CD4-positive, alpha-beta T cell treated with Interferon gamma for 1 hour (primary cell): ENCODE results near the gene PRKX.
A peak's percentile ranks its signal among the peaks of the same experiment; 100 is the strongest.
"Not testable (repeated sequence)": the region's sequence is repeated elsewhere in the genome, so short reads cannot be mapped to it uniquely, and the experiment has no call there.

Experiments used
- DNase-seq: peaks from one replicate; pipeline ENCODE4 v3.0.0-alpha.2; 2020

Gene PRKX

DNA sequence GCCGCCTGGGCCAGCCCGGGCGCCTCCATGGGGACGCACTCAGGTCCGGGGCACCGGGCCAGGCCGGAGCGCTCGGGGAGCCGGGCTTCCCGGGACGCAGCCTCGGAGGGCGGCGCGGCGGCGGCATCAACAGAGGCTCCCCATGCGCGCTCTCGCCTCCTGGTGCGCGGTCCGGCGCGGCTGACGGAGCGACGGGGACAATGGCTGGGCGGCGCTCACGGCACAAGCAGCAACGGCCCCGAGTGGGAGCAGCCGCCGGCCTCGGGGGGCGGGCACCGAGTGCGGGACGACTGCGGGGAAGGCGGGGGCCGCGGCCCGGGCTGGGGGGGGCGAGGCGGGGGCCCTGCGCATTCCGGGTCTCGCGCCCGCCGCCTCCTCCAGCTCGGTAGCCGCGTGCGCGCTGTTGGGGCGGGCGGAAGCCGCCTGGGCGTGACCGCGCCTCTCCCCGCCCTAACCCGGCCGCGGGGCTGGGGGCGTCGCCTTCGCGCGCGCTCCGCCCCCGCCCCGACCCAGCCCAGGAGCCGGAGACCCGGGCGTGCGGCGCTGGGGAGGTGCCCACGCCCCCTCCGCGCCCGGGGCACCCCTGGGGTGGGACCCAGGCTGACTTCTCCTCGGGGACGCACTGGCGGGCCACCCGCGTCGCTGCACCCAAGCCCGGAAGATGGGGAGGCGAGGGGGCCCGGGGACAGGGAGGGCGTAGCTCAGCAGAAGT is at the start of gene PRKX:
Gene PRKX (minus strand): TSS at position 425 of the 712 bp plus-strand sequence. CDS start 396 bp downstream, at position 29.
- peak; percentile 83 for DNase-seq

DNA sequence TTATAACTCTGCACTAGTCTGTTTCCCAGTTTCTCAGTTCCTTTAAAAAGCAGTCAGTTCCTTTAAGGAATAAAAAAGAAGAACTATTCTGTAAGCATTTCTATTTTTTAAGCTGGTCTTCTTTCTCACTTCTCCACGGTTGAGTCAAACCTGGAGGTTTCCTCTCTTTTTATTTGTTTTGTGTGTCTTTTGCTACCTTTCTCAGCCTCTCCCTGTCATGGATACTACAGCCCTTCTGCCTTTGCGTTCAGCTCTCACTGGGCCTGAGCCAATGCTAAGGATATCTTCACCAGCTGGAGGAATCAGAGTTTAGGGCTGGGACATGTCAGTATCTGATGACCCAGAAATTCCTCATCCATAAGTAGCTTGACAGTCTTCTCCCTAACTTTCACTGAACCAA is 49.7 kb upstream of the PRKX start:
- DNase-seq, result no peak

DNA sequence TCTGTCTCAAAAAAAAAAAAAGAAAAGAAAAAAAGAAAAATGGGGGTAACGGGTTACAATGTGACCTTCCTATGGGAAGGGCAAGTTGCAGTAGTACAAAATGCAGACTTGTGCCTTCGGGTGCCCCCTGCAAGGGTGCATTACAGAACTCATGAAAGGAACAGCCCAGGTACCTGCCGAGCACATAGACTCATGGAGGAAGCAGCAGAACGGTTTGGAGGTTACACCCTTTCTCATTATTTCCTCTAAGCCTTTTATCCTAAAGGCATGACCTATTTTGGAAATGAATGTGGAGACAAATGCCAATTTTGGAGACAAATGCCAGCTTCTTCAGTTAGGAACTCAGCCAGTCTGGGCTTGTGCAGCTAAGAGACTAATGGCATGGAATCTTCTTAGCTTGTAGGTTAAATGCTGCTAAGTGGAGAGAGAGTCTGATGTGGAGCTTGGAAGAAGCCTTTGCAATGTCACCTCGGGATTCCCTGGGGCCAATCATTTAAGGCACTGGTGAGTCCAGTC is 44.1 kb upstream of the PRKX start:
- DNase-seq, result no peak

DNA sequence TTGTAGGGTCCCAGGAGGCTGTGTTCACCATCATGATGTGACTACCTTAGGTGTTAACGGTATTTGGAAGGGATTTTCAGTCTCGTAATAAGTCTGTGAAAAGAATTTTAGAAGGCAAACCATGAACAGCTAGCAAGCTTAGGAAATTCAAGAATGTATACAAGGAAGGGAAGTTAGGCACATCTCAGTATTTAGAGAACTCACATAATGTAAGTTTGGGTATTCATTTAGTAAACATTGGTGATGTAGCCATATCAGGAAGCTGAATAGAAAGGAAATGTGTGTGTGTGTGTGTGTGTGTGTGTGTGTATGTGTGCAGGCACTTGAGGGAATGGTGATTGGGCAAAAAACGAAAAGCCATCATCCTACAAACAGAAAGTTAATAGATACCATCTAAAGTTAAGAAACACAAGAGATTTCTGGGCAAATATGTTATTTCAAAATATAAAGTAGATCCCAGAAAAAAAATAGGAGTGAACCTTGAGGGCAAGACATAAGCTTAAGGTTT is 34.7 kb upstream of the PRKX start:
- no peak for DNase-seq

DNA sequence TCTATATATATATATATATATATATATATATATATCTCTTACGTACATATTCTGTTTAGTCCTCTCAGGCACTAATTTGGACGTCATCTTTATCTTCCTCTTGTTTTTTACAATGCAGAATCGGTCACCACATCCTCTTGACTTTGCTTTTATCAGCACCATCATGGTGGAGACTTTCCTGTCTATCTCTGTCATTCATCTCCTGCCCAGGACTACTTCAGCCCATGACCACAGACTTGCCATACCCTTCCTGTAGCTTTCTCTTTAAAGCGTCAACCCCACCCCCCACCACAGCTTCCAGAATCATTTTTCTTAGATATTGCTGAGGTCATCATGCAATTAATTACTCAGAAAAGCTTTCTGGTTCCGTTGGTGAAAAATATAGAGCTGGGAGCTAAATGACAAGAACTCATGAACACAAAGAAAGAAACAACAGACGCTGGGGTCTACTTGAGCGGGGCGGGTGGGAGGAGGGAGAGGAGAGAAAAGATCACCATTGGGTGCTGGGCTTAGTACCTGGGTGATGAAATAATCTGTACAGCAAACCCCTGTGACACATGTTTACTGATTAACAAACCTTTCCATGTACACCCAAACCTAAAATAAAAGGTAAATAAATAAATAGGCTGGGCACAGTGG is 30.5 kb upstream of the PRKX start:
- DNase-seq, result peak; percentile 71

DNA sequence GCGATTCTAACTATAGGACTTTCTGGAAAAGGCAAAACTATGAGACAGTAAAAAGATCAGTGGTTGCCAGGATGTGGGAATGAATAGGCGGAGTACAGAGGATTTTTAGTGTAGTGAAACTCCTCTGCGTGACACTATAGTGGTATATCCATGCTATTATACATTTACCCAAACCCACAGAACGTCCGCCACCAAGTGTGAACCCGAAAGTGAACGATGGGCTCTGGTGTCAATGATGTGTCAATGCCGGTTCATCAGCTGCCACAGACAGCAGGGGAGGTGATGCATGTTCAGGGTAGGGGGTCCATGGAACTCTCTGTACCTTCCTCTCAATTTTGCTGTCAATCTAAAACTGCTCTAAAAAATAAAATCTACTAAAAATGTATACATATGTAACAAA is 27.5 kb upstream of the PRKX start:
- not testable (repeated sequence) for DNase-seq

DNA sequence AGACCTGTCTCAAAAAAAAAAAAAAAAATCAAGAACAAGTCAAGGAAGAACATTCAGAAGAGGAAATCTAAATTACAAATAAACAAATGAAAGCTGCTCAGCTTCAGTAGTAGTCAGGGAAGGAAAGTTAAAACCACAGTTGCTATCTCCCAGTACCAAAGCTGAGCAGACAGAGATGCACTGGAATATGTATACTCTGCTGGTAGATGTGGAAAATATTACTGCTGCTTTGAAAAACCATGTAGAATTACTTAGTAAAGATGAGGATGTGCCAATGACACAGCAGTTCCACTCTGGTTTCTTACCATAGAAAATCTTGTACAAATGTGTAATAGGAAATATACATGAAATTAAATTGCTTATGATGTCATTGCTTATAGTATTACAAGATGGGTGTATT is 25.1 kb upstream of the PRKX start:
- no peak for DNase-seq

DNA sequence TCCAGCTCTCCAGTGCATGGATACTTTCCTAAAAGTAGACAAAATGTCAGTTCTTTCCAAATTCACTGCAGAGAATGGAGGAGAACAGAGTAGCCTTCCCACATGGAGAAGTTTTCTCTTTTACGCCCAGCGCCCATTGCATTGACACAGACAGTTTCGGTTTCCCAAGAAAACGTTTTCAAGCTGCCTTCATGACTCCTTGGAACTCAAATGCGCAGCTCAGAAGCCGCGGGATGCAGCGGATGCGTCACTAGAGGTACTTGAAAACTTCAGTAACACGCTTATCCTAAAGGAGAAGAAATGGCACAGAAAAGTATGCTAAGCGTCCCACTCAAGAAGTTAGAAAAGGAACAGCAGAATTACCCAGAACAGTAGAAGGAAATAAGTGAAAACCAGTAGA is 23.1 kb upstream of the PRKX start:
- not testable (repeated sequence) for DNase-seq

DNA sequence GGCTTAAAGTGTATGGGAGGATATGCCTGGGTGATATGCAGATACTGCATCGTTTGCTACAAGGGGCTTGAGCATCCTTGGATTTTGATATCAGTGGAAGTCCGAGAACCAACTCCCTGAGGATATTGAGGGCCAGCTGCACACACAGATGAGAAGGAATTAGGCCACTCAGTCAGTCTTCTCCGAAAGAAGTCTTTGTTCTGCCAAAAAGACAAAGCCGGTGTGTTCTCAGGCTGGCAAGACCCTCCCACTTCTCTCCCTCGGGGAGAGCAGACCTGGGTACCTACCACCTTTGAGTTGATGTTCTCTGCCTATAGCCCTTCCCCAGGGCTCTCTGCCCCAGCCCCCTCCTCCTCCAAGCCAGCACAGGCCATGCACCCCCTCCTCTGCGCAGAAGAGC is 22.4 kb upstream of the PRKX start:
- DNase-seq, result not testable (repeated sequence)

DNA sequence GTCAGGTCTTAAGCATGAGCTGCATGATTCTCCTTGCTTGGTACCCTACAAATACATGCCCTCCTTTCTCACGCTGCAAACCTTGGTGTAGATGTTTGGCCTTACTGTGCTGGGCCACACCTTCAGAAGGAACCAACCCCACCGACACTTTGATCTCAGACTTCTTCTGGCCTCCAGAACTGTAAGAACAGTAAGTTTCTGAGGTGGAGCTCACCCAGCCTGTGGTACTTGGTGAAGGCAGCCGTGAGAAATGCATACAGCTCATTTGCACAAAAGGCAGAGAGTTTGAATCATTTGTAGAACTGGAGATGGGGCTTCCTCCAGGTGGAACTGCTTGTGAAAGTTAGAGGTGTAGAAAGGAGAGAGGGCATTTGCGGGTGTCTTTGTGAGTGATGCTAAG is 21.0 kb upstream of the PRKX start:
- not testable (repeated sequence) for DNase-seq

DNA sequence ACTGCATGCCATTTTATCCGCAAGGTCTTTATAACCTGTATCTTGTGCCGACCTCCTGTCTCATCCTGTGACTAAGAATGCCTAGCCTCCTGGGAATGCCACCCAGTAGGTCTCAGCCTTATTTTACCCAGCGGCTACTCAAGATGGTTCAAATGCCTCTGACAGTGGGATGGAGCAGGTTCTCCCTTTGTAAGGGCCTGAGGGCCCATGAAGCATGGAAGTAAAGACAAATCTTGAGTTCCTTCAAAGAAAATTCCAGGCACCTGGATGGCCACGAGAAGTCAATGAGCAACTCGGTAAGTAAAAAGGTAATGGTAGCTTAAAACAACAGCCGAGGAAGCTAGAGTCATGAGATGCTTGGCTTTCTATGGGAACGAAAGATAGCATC is 19.6 kb upstream of the PRKX start:
- no peak for DNase-seq

DNA sequence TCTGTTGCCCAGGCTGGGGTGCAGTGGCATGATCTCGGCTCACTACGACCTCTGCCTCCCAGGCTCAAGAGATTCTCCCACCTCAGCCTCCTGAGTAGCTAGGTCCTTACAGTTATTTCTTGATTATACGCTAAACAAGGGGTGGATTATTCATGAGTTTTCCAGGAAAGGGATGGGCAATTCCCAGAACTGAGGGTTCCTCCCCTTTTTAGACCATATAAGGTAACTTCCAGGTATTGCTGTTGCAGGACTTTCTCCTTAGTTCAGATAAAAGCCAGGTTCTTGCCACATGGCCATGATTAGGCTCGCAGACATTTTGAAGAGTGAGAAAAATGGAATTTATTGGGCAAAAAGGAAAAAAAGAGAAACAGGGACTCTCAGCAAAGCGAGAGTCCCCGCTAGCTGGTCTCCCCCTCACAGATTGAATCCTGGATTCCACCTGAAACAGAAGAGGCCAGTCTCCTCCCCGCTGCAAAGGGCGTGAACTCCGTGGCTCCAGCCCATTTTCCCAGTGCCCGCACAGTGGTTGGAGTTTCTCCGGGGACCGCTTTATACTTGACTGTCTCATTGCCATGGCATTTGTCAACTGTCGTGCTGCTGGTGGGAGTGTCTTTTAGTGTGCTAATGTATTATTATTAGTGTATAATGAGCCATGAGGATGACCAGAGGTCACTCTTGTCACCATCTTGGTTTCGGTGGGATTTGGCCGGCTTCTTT is 19.0 kb upstream of the PRKX start:
- not testable (repeated sequence) for DNase-seq

DNA sequence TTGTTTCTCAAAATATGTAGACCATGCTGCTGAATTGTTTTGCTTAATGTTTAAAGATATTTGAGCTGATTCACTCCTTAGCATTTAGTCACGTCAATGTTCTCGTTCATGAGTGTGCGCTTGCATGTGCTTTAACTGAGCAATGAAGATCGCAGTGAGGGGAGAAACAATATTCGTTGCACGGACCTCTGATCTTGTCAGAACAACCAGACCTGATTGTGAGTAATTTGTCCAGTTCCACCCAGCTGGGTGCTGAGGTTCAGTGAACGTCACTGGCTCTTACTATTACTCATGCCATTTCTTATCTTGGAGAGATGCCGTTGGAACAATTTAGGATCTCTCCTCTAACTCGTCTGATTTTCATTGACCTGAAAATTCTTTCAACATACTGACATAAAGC is 15.0 kb upstream of the PRKX start:
- DNase-seq, result no peak

DNA sequence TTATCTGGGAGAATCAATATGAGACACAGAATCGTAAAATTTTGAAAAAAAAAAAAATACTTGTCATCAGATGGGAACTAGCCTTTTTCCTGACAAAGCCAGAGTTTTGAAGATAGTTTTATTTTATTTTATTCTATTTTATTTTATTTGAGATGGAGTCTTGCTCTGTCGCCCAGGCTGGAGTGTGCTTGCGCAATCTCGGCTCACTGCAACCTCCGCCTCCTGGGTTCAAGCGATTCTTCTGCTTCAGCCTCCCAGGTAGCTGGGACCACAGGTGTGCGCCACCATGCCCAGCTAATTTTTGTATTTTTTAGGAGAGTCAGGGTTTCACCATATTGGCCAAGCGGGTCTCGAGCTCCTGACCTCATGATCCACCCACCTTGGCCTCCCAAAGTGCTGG is 10.0 kb upstream of the PRKX start:
- DNase-seq, result not testable (repeated sequence)

DNA sequence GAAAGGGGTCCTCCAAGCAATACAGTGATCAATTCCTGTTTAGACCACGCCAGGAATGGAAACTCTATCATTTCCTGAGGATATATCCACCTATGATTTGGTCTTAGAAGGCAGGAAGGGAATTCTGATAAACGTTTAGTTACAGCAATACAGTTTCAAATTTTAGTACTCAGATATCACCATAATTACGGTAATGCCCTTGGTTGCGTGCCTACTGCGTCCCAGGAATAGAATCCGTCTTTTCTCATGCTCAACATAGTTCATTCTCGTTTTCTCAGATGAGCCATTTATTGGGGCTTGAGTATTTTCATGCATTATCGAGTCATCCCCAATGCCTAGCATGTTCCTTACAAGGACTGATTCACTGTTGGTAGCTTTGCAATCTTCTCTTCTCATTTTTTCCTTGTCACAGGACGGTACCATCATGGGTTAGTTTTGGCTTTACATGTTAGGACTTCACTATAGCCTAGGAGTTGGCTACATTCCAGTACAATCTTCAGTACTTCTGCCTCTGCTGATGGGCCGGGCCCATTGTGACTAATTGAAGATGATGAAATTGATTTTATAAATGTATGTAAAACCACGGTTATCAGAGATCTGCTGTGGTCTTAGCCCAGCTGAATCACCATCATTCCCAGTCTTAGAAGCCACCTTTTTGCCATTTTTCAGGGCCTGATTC is 4.4 kb upstream of the PRKX start:
- DNase-seq, result no peak

DNA sequence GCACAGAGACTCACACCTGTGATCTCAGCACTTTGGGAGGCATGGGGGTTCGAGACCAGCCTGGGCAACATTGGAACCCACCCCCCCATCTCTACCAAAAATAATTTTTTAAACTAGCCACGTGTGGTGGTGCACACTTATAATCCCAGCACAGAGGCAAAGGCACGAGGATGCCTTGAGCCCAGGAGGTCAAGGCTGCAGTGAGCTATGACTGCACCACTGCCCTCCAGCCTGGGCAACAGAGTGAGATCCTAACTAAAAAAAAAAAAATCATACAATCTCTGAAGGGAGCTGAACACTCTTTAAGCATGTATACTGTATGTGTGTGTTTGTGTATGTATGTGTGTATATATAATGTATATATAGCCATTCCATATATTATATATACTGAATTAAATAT is 2.5 kb upstream of the PRKX start:
- no peak for DNase-seq

DNA sequence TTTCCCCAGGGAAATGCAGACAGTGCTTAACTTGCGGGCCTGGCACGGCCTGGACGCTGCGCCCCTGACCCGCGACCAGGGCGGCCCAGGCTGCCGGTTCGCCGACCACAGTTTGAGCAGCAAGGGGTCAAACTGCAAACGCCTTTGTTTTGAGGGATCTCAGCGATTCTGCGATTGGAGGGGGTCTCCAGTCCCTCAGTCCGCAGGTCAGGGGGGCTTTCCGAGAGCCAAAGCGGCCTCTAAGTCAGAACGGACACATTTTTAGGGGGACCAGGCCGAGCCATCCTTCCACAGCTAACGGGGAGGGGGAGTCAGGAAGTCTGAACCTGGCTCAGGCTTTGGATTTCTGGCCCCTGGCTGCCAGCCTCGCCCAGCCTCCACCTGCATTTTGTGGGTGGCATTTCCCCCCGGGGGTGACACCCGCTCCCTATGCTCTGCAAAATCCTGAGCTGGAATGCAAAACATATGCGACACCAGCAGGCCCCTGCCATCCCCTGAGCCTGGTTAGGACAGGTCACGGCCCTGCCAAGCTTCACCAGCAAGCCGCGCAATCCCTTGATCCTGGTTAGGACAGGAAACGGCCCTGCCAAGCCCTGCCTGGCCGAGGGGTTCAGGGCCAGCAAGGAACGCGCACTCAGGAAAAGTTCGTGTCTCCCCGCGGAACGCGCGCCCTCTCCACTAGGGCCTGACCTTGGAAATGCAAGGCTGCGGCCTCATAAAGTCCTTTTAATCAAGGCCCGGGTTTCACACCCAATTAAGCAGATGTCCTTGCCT is 1.4 kb upstream of the PRKX start:
- DNase-seq, result not testable (repeated sequence)

DNA sequence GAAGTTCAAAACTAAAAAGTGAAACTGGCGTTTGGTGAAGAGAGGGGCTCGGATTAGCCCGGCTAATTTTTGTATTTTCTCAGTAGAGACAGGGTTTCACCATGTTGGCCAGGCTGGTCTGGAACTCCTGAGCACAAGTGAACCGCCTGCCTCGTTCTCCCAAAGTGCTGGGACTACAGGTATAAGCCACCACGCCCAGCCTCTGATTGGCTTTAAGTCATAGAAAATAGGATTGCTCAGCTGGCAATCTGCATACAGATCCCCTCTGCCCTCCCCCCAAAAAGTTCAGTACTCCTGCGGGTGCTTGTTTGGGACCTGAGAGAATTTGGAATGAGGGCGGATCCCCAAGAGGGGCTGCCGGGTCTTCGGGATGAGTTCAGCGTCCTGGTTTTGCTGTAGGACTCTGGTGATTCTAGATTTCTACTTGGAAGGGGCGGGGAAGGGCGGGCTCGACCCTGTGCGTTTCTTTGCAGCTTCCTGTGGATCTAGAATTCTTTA is 537 bp upstream of the PRKX start:
- no peak for DNase-seq

DNA sequence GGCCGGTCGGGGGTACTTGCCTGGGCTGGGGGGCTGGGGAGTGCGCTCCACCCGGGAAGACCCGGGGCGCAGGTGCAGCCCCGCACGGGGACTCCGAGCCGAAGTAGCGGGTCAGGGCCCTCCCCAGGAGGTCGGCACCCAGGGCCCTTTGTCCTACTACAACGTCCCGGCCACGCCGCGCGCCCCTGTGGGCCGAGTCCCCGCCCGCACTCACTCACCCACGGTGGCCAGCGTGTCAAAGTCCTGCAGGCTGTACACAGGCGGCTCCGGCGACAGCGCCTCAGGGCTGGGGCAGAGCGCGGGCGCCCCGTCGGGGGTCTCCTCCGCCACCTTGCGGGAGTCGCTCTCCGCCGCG is 602 bp downstream of the PRKX start:
- DNase-seq, result no peak

DNA sequence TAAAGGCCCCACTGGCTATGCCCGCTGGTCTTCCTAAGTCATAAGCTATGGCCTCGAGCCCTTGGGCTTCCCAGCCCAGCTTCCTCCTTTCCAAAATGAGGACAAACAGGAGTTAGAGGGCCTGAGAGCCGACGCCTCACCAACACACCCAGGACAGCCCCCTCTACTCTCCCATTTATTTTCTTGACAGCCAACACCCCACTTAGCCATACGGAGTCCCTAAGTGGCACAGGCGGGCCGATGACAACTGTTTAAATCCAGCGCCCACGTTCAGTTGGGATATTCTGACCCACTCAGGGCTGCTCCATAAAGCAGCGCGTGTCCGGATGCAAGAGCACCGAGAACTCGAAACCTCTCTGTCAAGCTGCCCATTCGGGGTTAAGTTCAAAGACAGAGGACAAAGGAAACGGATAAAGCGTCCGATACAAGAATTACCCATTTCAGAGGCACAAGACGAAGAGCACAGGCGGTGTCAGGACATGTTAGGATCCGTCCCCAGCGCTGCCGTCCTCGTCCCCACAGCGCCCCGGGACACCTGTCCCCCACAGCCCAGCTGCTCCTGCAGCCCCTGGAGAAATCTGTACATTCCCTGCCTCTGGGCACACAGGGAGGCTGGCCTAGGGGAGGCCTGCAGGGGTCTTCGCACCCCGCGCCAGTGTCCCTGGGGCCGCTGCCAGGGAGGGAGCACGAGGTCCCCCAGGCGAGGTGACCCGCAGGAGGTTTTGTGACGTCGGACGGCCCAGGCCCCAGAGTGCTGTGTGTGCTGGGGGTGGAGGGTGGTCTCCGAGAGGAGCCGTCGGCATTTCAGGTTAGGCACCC is 1.2 kb downstream of the PRKX start:
- DNase-seq, result peak; percentile 6

DNA sequence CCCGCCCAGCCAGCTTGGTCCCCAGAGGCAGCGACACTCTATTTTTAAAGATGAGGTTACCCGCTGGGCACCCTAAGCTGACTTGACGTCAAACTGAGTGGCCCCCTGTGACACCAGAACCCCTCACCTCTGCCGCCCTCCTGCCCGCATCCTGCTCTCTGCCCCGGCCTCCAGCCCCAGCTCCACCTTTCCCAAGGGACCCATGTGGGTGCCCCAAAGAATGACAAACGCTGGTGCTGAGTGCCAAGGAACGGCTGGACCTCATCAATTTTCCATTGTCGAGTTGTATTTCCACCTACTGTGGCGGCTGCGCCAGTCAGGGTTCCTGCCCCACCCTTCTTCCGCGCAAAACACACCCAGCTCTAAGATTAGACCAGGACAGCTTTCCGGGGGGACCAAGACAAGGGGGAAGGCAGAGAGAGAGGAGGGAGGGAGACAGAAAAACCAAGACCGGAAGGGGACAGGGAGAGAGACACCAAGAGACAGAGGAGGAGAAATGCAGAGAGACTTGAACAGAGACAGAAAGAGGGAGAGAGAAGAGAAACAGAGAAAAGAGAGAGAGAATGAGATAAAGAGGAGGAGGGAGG is 2.0 kb downstream of the PRKX start:
- DNase-seq, result peak; percentile 63
